ENCODE data around the gene DCC.

DNA sequence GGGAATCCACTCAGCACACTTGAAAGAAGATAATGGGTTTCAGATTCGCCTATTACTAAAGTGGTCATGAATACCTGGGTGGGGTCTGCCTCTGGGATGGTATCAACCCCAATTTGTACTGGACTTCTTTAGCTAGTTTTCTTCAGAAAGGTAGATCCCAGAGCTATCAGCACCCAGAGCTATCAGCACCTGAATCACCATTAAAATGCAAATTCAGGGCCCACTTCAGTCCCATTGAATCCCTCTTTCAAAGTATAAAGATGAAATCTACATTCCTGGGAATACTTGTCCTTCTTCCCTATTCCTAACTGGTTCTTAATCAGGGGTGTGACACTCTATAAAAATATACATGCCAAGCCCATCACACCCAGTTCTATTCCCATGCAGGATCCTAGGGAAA lies 914.3 kb downstream of the DCC start:
- TF ChIP-seq, protein P1, sequence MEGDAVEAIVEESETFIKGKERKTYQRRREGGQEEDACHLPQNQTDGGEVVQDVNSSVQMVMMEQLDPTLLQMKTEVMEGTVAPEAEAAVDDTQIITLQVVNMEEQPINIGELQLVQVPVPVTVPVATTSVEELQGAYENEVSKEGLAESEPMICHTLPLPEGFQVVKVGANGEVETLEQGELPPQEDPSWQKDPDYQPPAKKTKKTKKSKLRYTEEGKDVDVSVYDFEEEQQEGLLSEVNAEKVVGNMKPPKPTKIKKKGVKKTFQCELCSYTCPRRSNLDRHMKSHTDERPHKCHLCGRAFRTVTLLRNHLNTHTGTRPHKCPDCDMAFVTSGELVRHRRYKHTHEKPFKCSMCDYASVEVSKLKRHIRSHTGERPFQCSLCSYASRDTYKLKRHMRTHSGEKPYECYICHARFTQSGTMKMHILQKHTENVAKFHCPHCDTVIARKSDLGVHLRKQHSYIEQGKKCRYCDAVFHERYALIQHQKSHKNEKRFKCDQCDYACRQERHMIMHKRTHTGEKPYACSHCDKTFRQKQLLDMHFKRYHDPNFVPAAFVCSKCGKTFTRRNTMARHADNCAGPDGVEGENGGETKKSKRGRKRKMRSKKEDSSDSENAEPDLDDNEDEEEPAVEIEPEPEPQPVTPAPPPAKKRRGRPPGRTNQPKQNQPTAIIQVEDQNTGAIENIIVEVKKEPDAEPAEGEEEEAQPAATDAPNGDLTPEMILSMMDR (IDR thresholded peaks at IDR 0.05; ENCODE audit: low read length), result no peak
- no peak for TF ChIP-seq EZH2 (optimal IDR thresholded peaks at IDR 0.05; ENCODE audit: low read depth, low read length)

Measured in MM.1S (cell line).